ENCODE results near the gene SHLD2. TPM values are rescaled to one million over a fixed set of nuclear protein-coding genes. Genes with fewer than 3 reads are reported as not detected.
"Not testable (repeated sequence)": the region's sequence is repeated elsewhere in the genome, so short reads cannot be mapped to it uniquely, and the experiment has no call there.

Gene SHLD2
- polyA plus RNA-seq, 3 donors: 10.2 to 16.3 (median 16.2) TPM

DNA sequence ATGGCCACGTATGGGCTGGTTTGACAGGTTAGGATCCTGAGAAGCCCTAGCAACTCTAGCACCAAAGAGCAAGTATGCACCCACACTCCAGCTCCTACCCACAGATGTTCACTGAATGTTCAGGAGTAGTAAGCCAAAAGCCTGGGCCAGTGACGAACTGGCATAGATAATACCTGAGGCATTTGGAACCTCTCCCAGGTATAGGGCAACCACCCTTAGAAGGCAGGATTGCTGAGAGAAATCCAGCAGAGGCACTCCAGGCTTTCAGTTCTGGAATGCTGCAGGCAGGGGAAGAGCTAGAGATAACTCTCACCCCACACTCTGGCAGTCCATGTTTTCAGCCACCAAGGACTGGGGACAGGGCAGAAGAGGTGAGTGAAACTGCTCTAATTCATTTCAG is 39.4 kb downstream of the SHLD2 start:
- H3K9ac ChIP-seq (ENCODE audit: insufficient read depth, low read length, poor library complexity, severe bottlenecking); H3K27ac Mint-ChIP-seq; intact Hi-C loops (cut with micrococcal nuclease); H3K4me1 ChIP-seq (ENCODE audit: control insufficient read depth in 1 of 2, insufficient read depth in 2 of 2, low read length in 2 of 2); H2AFZ ChIP-seq (ENCODE audit: insufficient read depth, low read depth, low read length, poor library complexity, severe bottlenecking); H3K36me3 ChIP-seq (replicated peaks in 1 of 2; ENCODE audit: control insufficient read depth in 1 of 2, insufficient read depth in 2 of 2, low read length in 2 of 2); H3K27me3 Mint-ChIP-seq (ENCODE audit: low read depth in 3 of 3); H3K4me3 ChIP-seq (replicated peaks in 1 of 3; ENCODE audit: low read depth in 2 of 3, low read length in 3 of 3); H4K20me1 ChIP-seq (ENCODE audit: insufficient read depth, low read length); H3K9me3 ChIP-seq (replicated peaks in 1 of 2; ENCODE audit: control insufficient read depth in 1 of 2, insufficient read depth in 1 of 2, low read length in 2 of 2); H3K27me3 ChIP-seq (ENCODE audit: control insufficient read depth in 2 of 2, insufficient read depth in 2 of 2, low read length in 2 of 2); H3K4me3 Mint-ChIP-seq; H3K27ac ChIP-seq (ENCODE audit: low read depth in 1 of 2, low read length in 2 of 2); DNase-seq; H3K79me2 ChIP-seq (ENCODE audit: insufficient read depth, low read length); H3K4me2 ChIP-seq (replicated peaks; ENCODE audit: extremely low read depth, low read length, poor library complexity, severe bottlenecking): not testable (repeated sequence)
- Mint-ChIP-seq H3K9me3 (peaks cover 5 to 17% (median 14%) of the 10 kb centered on the region in 7 donors), H3K36me3 (peaks cover 19 to 25% of the 10 kb centered on the region in 2 donors), H3K4me1 (peaks cover 13% of the 10 kb centered on the region)
- WGBS (ENCODE audit: insufficient coverage): no CpG with 5 or more reads among the region's 2 CpGs

DNA sequence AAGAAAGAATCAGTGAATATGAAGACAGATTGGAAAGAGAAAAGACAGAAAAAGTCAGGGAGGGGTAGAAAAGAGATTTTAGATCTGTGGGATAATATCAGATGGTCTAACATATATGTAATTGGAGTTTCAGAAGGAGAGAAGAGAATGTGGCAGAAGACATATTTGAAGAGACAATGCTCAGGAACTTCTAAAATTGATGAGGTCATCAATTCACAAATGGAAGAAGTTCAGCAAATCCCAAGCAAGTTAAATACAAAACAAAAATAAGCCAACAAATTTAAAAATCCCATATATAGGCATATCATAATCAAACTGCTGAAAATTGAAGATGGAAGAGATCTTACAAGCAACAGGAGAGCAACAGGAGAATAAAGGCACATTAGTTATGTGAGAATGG is 42.5 kb downstream of the SHLD2 start:
- H3K4me3 Mint-ChIP-seq: not testable (repeated sequence)

DNA sequence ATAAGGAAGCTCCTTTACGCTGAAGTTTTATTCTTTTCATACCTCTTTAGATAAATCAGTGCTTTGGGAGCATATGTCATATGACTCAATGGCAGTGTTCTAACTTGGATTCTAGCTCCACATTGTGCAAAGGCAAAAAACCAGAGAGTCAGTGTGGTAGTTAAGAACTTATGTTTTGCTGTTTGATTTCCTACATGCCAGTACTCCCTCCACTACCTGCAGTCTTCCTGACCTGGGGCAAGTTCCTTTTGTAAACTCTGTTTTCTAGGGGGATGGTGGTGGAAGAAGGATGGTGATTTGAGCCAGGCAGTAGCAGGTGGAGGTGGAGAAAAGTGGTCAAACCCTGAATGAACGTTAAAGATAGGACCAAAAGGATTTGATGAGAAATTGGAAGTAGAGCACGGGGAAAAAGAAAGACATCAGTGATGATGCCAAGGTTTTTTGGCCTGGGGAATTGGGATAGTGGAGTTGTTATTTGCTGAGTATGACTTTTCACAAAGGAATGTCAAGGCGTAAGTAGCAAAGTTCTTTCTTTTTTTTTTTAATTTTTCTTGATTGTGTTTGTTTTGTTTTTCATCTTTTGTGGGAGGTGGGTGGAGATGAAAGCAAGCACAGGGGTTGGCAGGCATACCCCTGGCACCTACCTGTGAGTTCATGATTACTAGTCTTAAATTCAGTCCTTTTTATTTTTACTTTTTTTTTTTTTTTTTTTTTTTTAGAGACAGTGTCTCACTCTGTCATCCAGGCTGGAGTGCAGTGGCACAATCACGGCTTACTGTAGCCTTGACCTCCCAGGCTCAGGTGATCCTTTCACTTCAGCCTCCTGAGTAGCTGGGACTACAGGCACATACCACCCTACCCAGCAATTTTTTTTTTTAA is 47.5 kb downstream of the SHLD2 start:
- H3K9ac ChIP-seq (ENCODE audit: insufficient read depth, low read length, poor library complexity, severe bottlenecking); H2AFZ ChIP-seq (ENCODE audit: insufficient read depth, low read depth, low read length, poor library complexity, severe bottlenecking); H3K27me3 ChIP-seq (ENCODE audit: control insufficient read depth in 2 of 2, insufficient read depth in 2 of 2, low read length in 2 of 2); H3K36me3 ChIP-seq (replicated peaks in 1 of 2; ENCODE audit: control insufficient read depth in 1 of 2, insufficient read depth in 2 of 2, low read length in 2 of 2); H3K4me3 Mint-ChIP-seq; H3K4me3 ChIP-seq (replicated peaks in 1 of 3; ENCODE audit: low read depth in 2 of 3, low read length in 3 of 3); H3K4me2 ChIP-seq (replicated peaks; ENCODE audit: extremely low read depth, low read length, poor library complexity, severe bottlenecking); H4K20me1 ChIP-seq (ENCODE audit: insufficient read depth, low read length); DNase-seq; H3K4me1 Mint-ChIP-seq; intact Hi-C loops (cut with micrococcal nuclease); H3K27ac Mint-ChIP-seq; H3K27me3 Mint-ChIP-seq (ENCODE audit: low read depth in 3 of 3); H3K79me2 ChIP-seq (ENCODE audit: insufficient read depth, low read length); H3K4me1 ChIP-seq (ENCODE audit: control insufficient read depth in 1 of 2, insufficient read depth in 2 of 2, low read length in 2 of 2); H3K9me3 ChIP-seq (replicated peaks in 1 of 2; ENCODE audit: control insufficient read depth in 1 of 2, insufficient read depth in 1 of 2, low read length in 2 of 2); H3K27ac ChIP-seq (ENCODE audit: low read depth in 1 of 2, low read length in 2 of 2): not testable (repeated sequence)
- Mint-ChIP-seq H3K36me3 (peaks cover 4 to 13% of the 10 kb centered on the region in 2 donors), H3K9me3 (peaks cover 2 to 13% (median 9%) of the 10 kb centered on the region in 7 donors)
- 100% methylated on average over 1 of the region's 5 CpGs for WGBS (ENCODE audit: insufficient coverage)

More for the DNA sequence above, 42.5 kb downstream of the SHLD2 start:
- Mint-ChIP-seq H3K9me3 (peaks cover 7 to 21% (median 17%) of the 10 kb centered on the region in 7 donors), H3K36me3 (peaks cover 16 to 22% of the 10 kb centered on the region in 2 donors)
- intact Hi-C loops (cut with micrococcal nuclease); H3K4me1 ChIP-seq (ENCODE audit: control insufficient read depth in 1 of 2, insufficient read depth in 2 of 2, low read length in 2 of 2); H3K36me3 ChIP-seq (replicated peaks in 1 of 2; ENCODE audit: control insufficient read depth in 1 of 2, insufficient read depth in 2 of 2, low read length in 2 of 2); H3K27ac ChIP-seq (ENCODE audit: low read depth in 1 of 2, low read length in 2 of 2); H4K20me1 ChIP-seq (ENCODE audit: insufficient read depth, low read length); H2AFZ ChIP-seq (ENCODE audit: insufficient read depth, low read depth, low read length, poor library complexity, severe bottlenecking); H3K79me2 ChIP-seq (ENCODE audit: insufficient read depth, low read length); H3K9ac ChIP-seq (ENCODE audit: insufficient read depth, low read length, poor library complexity, severe bottlenecking); H3K27me3 ChIP-seq (ENCODE audit: control insufficient read depth in 2 of 2, insufficient read depth in 2 of 2, low read length in 2 of 2); DNase-seq; H3K27me3 Mint-ChIP-seq (ENCODE audit: low read depth in 3 of 3); H3K27ac Mint-ChIP-seq; H3K4me2 ChIP-seq (replicated peaks; ENCODE audit: extremely low read depth, low read length, poor library complexity, severe bottlenecking); H3K4me3 ChIP-seq (replicated peaks in 1 of 3; ENCODE audit: low read depth in 2 of 3, low read length in 3 of 3); H3K4me1 Mint-ChIP-seq; H3K9me3 ChIP-seq (replicated peaks in 1 of 2; ENCODE audit: control insufficient read depth in 1 of 2, insufficient read depth in 1 of 2, low read length in 2 of 2): not testable (repeated sequence)

DNA sequence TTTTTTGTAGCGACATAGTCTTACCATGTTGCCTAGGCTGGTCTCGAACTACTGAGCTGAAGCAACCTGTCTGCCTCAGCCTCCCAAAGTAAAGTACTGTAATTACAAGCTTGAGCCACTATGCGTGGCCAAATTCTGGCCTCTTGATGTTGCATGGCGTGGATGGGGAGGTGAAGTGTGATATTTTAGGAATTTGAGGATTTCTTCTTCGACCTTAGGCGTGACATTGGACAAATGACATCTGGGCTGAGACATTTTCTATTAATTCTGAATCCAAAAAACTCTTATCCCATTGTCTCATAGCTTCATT is 48.1 kb downstream of the SHLD2 start:
- H3K9me3 ChIP-seq (replicated peaks in 1 of 2; ENCODE audit: control insufficient read depth in 1 of 2, insufficient read depth in 1 of 2, low read length in 2 of 2); H3K4me2 ChIP-seq (replicated peaks; ENCODE audit: extremely low read depth, low read length, poor library complexity, severe bottlenecking); H3K4me3 ChIP-seq (replicated peaks in 1 of 3; ENCODE audit: low read depth in 2 of 3, low read length in 3 of 3); H3K4me1 ChIP-seq (ENCODE audit: control insufficient read depth in 1 of 2, insufficient read depth in 2 of 2, low read length in 2 of 2); H2AFZ ChIP-seq (ENCODE audit: insufficient read depth, low read depth, low read length, poor library complexity, severe bottlenecking); H3K27ac Mint-ChIP-seq; H3K9me3 Mint-ChIP-seq; H3K9ac ChIP-seq (ENCODE audit: insufficient read depth, low read length, poor library complexity, severe bottlenecking); H3K4me3 Mint-ChIP-seq; H3K4me1 Mint-ChIP-seq; H3K79me2 ChIP-seq (ENCODE audit: insufficient read depth, low read length); H3K27me3 Mint-ChIP-seq (ENCODE audit: low read depth in 3 of 3); H3K36me3 ChIP-seq (replicated peaks in 1 of 2; ENCODE audit: control insufficient read depth in 1 of 2, insufficient read depth in 2 of 2, low read length in 2 of 2); DNase-seq; intact Hi-C loops (cut with micrococcal nuclease); H3K36me3 Mint-ChIP-seq; H3K27ac ChIP-seq (ENCODE audit: low read depth in 1 of 2, low read length in 2 of 2); H3K27me3 ChIP-seq (ENCODE audit: control insufficient read depth in 2 of 2, insufficient read depth in 2 of 2, low read length in 2 of 2); H4K20me1 ChIP-seq (ENCODE audit: insufficient read depth, low read length): not testable (repeated sequence)
- 100% methylated on average over 3 of the region's 6 CpGs for WGBS (ENCODE audit: insufficient coverage)

All from CD14-positive monocyte (primary cell).